IgD-negative memory B cell (primary cell): ENCODE data around the gene SF1. TPM values are rescaled to one million over a fixed set of nuclear protein-coding genes. Genes with fewer than 3 reads are reported as not detected.
A peak's percentile ranks its signal among the peaks of the same experiment; 100 is the strongest.

Experiments
- H3K27ac Mint-ChIP-seq, 3 donors: one replicate each; pipeline ENCODE4 v1.8.0; 2020 to 2022; ENCODE audit warnings: mild to moderate bottlenecking in 3 of 3, mixed read lengths in 3 of 3, moderate library complexity in 1 of 3
- H3K27me3 Mint-ChIP-seq: one replicate; pipeline ENCODE4 v1.8.0; 2021; ENCODE audit warnings: mixed read lengths
- H3K36me3 Mint-ChIP-seq: one replicate; pipeline ENCODE4 v1.8.0; 2020; ENCODE audit warnings: mild to moderate bottlenecking, mixed read lengths
- H3K4me1 Mint-ChIP-seq, 3 donors: one replicate each; pipeline ENCODE4 v1.8.0; 2020 to 2022; ENCODE audit warnings: mixed read lengths in 3 of 3, mild to moderate bottlenecking in 1 of 3
- H3K4me3 Mint-ChIP-seq, 4 donors: one replicate each; pipeline ENCODE4 v1.8.0; 2020 to 2022; ENCODE audit warnings: mild to moderate bottlenecking in 4 of 4, mixed read lengths in 4 of 4, moderate library complexity in 3 of 4
- H3K9me3 Mint-ChIP-seq, 3 donors: one replicate each; pipeline ENCODE4 v1.8.0; 2020 to 2021; ENCODE audit warnings: mixed read lengths in 3 of 3, mild to moderate bottlenecking in 1 of 3
- polyA plus RNA-seq: library from polyadenylated mRNA; unstranded; fragments of 300-500 nt; fragmentation: Illumina TruSeq; gene quantifications from one replicate; pipeline ENCODE4 v1.2.3, GENCODE V29; 2021

The SF1 gene
- polyA plus RNA-seq, 1 donor from 2014 or later: 170 TPM

DNA sequence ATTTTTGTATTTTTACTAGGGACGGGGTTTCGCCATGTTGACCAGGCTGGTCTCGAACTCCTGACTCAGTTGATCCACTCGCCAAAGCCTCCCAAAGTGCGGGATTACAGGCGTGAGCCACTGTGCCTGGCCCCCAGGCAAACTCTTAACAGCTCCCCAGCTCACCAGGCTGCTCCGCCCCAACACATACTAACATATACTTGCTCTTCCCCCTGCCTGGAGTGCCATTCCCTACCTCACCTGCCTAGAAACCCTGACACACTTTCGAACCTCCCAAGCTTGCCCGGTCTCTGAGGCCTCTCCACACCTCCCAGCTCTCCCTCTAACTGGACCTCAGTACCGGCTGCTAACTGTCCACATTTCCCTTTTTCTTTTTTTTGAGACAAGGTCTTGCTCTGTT lies 16.2 kb upstream of the SF1 start:
- H3K4me1 Mint-ChIP-seq: peaks cover 2 to 19% (median 15%) of the 10 kb centered on the region in 3 donors
- H3K4me3 Mint-ChIP-seq: peak overlapping the region in 1 of 4 donors; percentile 58
- peak overlapping the region in 1 of 3 donors; percentile 96 for H3K27ac Mint-ChIP-seq
- H3K27me3 Mint-ChIP-seq: no peaks in the 10 kb centered on the region
- H3K9me3 Mint-ChIP-seq: no peaks in the 10 kb centered on the region
- peaks cover 3% of the 10 kb centered on the region for H3K36me3 Mint-ChIP-seq

DNA sequence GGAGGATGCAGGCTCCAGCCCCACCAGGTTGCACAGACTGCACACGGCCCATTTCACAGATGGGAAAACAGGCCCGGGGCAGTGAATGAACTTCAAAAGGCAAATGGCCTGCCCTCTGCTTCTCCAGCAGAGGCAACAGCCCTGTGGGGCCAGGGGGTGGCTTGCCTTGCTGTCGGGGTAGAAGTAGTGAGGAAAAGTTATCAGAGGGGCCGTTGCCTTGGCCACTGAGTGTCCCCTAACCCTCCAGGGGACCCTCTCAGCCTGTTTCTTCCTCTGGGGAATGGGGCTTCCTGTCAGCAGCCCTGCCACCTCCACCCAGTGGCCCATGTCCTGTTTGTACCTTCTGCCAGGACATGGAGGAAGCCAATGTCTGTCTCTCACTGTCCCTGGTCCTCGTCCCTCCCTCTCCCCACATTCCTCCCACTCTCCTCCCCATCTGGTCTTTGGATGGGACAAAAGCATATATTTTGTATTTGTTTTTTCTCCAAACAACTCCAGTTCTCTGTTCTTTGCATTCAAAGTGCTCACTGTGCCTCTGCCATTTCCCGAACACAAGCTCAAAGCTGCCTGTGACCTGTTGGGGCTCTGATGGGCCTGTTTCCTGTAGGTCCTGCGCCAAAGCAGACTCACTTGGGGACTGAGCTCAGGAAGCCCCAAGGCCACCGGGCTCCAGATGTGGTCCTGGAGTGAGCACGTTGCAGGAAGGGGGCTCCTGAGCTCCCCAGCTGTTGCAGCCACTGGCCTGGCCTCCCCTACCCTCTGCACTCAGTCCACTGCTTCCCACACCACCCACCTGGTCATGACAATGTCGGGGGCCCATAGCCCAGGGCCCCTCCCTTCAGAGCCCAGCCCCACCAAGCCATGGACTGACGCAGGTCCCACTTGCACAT lies 15.2 kb upstream of the SF1 start:
- H3K4me1 Mint-ChIP-seq: peaks cover 0 to 14% (median 9%) of the 10 kb centered on the region in 3 donors
- H3K36me3 Mint-ChIP-seq: peaks cover 2% of the 10 kb centered on the region
- peak overlapping the region in 1 of 4 donors; percentile 79 for H3K4me3 Mint-ChIP-seq
- peak overlapping the region in 1 of 3 donors; percentile 96 for H3K27ac Mint-ChIP-seq
- H3K27me3 Mint-ChIP-seq: no peaks in the 10 kb centered on the region
- H3K9me3 Mint-ChIP-seq: no peaks in the 10 kb centered on the region

DNA sequence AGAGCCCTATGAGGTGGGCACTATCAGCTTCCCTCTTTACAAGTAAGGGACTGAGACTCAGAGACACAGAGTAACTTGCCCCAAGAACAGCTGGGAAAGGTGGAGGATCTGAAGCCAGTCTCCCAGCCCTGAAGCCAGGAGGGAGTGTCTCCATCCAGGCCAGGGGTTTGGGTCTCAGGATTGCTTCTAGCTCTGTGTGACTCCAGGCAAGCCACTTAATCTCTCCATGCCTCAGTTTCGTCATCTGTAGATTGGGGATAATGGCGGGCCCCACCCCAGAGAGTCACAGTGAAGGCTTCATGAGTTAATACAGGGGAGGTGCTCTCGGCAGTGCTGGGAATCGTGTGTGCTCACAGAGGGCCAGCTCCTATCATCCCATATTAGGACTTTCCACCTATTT lies 14.1 kb upstream of the SF1 start:
- Mint-ChIP-seq H3K27ac (peak overlapping the region in 1 of 3 donors; percentile 32), H3K9me3 (no peaks in the 10 kb centered on the region), H3K36me3 (peaks cover 2% of the 10 kb centered on the region), H3K4me1 (peaks cover 4 to 18% (median 17%) of the 10 kb centered on the region in 3 donors), H3K27me3 (no peaks in the 10 kb centered on the region), H3K4me3 (no peak overlapping the region)

DNA sequence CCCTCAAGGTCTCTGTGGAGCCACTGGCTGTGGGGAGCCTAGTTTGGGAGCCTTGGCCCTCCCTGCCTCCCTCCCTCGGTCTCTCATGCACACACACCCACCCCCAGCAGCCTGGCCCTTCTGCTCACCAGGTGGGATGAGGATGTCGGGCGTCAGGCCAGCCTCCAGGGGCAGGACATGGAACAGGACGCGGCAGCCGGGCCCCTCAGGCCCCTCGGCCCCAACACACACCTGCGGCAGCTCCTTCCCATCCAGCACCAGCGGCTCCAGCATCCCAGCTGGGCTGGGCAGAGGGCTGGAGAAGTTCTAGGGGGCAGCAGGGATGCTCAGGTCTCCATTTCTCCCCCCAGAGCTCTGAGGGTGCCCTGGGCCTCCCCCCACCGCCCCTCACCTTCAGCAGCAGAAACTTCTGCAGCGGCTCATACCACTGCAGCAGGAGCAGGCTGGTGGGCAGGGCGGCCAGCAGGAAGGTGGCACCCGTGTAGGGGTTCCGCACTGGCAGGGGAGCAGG lies 13.5 kb upstream of the SF1 start:
- H3K36me3 Mint-ChIP-seq: peaks cover 2% of the 10 kb centered on the region
- H3K27me3 Mint-ChIP-seq: no peaks in the 10 kb centered on the region
- H3K9me3 Mint-ChIP-seq: no peaks in the 10 kb centered on the region
- no peak overlapping the region for H3K27ac Mint-ChIP-seq
- H3K4me3 Mint-ChIP-seq: no peak overlapping the region
- peaks cover 5 to 18% (median 18%) of the 10 kb centered on the region in 3 donors for H3K4me1 Mint-ChIP-seq

DNA sequence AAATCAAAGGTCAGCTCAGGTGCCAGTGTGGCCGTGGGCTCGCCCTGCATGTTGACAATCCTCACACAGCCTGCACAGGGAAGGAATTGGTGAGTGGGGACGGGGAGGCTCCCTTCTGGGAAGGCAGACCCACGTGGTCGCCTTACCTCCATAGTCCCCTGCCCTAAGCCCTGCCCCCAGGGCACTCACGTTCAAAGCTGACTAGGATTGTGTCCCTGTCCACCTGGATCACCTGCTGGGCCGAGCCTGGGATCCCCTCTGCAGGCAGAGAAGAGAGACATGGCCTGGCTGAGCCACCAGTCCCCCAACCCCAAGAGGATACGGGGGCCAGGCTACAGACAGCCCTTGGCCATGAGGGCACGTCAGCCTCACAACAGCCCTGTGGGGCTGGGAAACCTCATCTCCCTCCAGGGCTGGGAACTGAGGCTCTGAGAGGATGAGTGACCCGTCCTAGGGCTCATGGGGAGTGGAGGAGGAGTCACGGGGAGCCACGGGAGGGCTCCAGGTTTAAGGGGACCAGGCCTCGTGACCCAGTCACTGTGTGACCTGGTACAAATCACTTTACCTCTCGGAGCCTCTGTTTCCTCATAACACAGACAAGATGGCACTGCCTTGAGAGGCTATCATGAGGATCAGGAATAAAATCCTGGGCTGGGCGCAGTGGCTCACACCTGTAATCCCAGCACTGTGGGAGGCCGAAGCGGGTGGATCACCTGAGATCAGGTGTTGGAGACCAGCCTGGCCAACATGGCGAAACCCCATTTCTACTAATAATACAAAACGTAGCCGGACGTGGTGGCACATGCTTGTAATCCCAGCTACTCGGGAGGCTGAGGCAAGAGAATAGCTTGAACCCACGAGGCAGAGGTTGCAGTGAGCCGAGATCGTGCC lies 12.1 kb upstream of the SF1 start:
- H3K4me1 Mint-ChIP-seq: peaks cover 5 to 18% (median 16%) of the 10 kb centered on the region in 3 donors
- no peaks in the 10 kb centered on the region for H3K9me3 Mint-ChIP-seq
- H3K27me3 Mint-ChIP-seq: no peaks in the 10 kb centered on the region
- peak overlapping the region in 1 of 3 donors; percentile 35 for H3K27ac Mint-ChIP-seq
- H3K36me3 Mint-ChIP-seq: peaks cover 2% of the 10 kb centered on the region
- H3K4me3 Mint-ChIP-seq: no peak overlapping the region

DNA sequence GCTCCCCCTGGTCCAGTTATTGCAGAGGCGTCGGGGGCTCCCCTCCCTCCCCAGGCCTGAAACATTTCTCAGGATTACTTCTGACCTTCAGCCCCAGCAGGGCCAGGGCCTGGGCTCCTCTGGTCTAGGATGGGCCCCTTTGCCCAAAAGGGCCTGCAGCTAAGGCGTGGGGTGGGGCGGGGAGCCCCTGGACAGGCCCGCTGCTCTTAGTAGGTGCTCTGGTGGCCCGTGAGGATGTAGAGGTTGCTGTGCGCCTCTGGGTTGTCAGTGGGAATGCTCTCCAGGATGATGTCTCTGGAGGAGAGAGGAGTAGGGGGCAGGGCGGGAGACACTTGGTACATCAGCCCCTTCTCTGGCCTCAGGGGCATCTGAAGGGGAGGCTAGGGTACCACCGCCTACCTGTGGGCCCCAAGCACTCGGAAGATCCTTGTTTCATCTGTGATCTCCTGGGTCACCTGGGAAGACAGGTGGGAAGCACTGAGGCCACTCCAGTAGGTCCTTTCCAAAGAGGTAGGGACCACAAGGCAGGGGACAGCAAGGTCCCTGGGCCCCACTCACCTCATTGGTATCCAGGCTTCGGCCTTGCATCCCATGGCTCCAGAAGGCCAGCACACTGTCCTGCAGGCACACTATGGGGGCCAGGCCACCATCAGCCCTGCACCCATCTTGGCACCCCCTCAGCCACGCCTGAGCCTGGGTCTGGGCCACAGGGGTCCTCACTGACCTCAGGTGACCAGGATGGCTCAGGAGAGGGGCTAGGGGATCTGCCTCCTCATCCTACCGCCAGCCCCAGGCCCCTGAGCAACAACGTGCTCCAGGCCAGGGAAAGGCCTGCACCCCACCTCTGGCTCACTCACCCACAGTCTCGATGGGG lies 11.2 kb upstream of the SF1 start:
- Mint-ChIP-seq H3K4me1 (peaks cover 9 to 22% (median 15%) of the 10 kb centered on the region in 3 donors), H3K27me3 (no peaks in the 10 kb centered on the region), H3K4me3 (no peak overlapping the region), H3K36me3 (peaks cover 1% of the 10 kb centered on the region), H3K27ac (peak overlapping the region in 2 of 3 donors; percentile 35 to 71), H3K9me3 (no peaks in the 10 kb centered on the region)

DNA sequence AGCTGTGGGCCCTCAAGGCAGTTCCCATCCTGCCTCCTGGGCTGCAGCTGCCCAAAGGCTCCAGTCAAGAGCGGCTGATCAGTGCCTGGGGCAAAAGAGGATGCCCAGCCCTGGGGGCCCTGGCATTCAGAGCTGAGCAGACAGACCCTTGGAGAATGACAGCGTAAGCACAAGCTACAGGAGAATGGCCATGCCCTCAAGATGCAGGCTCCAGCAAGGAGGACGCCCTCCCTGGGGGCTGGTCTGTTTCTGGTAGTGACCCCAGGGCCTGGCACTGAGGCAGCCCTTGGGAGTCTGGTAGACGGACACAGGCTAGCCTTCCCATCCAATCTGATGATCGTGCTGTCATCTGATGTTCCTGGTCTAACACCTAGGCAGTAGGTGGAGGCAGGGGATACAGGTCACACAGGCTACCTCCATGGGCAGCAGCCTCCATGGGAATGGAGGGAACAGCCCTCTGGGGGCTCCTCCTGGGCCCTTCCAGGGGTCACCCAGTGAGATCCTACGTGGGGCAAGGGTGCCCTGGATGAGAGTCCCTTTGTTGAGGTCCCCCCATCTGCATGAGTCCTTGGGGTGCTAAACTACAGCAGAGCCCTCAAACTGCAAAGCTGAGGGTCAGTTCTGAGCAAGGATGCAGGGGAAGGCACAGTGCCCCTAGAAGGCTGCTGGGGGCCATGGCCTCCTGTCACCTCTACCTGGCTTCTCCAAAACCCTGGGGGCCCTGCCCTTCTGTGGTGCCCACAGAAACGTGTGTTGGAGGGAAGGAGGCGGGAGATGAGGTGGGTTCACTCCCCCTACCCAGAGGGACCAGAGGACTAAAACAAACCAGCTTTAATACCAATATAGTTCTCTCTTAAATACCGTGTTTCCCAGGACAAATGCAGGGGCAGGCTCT lies 10.2 kb upstream of the SF1 start:
- Mint-ChIP-seq H3K4me3 (no peak overlapping the region), H3K9me3 (no peaks in the 10 kb centered on the region), H3K27ac (peak overlapping the region in 1 of 3 donors; percentile 71), H3K4me1 (peaks cover 9 to 17% (median 10%) of the 10 kb centered on the region in 3 donors), H3K36me3 (no peaks in the 10 kb centered on the region), H3K27me3 (no peaks in the 10 kb centered on the region)

DNA sequence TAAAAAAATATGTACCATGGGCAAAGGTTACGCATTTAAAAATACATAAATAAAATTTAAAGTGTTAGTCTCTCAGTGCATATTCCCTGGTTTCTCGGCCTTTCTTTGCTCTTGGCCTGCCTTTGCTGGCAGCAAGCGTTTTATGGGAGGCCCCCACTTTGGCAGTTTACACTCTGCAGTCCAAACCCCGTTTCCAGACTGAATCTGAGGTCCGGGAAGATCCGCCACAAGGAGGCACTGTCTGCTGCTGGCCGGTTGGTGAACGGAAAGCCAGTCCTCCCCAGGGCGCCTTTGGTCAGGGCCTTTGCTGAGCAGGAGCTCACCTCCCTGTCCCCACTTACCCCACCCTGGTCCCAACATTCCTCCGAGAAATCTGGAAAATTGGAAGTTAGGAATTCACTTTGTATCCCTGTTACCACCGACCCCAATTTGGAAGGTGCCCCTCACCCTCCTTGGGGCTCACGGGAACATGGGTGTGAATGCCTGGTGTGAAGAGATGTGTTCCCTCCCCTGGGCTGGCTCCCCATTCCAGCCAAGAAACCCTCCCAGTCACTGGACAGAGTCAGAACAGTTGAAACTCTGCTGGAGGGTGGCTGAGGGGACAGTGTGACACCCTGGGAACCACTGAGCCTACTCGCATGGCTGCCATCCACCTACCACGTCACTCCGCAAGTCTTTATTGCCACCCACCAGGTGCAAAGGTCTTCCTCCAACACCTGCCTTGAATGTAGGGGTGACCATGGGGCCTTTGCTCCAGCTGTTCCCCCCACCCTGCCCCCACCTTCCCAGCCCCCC lies 9.4 kb upstream of the SF1 start:
- Mint-ChIP-seq H3K27ac (peak overlapping the region; percentile 73 to 93 (median 85)), H3K4me1 (peaks cover 12 to 19% (median 14%) of the 10 kb centered on the region in 3 donors), H3K36me3 (no peaks in the 10 kb centered on the region), H3K9me3 (no peaks in the 10 kb centered on the region), H3K4me3 (peak overlapping the region in 1 of 4 donors; percentile 61), H3K27me3 (no peaks in the 10 kb centered on the region)

DNA sequence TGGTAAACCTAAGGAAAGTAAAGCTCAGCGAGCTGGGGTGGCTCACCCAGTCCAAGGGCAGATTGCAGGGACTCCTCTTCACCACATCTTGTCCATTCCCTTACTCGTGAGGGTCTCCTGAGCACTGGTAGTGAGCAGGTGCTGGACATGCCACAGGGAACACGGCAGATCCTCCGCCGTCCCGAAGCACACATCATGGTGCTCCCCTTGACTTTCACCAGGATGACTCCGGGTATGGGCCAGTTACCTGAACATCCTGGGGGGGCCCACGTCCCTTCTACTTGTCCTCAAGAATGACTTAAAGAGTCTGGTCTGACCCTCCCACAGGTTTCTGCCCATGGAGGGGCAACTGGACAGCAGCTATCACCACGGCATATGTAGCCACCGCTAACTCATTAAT lies 8.0 kb upstream of the SF1 start:
- peaks cover 20 to 25% (median 21%) of the 10 kb centered on the region in 3 donors for H3K4me1 Mint-ChIP-seq
- no peaks in the 10 kb centered on the region for H3K27me3 Mint-ChIP-seq
- no peaks in the 10 kb centered on the region for H3K9me3 Mint-ChIP-seq
- H3K36me3 Mint-ChIP-seq: no peaks in the 10 kb centered on the region
- peak overlapping the region in 1 of 3 donors; percentile 34 for H3K27ac Mint-ChIP-seq
- H3K4me3 Mint-ChIP-seq: no peak overlapping the region

DNA sequence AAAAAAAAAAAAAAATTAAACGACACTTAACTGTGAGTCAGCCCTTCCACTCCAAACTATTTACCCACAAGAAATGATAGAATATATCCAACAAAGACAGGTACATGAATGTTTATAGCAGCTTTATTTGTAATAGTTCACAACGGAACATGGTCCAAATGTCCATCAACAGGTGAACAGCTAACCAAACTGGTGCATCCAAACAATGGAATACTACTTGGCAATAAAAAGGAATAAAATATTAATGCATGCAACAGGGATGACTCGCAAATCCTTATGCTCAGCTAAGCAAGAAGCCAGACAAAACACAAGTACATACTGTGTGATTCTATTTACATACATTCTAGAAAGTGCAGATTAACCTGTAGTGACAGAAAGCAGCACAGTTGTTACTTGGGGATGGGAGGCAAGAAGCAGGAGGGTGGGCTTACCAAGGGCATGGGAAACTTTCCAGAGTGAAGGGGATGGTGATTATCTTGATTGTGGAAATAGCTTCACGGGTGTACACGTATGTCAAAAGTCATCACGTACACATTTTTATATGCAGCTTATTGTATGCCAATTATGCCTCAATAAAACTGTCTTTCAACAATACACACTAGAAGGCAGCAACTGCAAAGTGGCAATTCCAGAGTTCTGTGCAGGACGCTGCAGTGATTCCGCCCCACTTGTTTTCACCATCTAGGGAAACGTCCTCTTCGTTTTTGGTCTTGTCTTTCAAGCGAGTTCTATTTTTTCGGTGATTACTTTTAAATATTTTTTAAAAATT lies 6.7 kb upstream of the SF1 start:
- H3K4me3 Mint-ChIP-seq: peak overlapping the region in 1 of 4 donors; percentile 84
- H3K36me3 Mint-ChIP-seq: no peaks in the 10 kb centered on the region
- peak overlapping the region in 1 of 3 donors; percentile 23 for H3K27ac Mint-ChIP-seq
- H3K27me3 Mint-ChIP-seq: no peaks in the 10 kb centered on the region
- H3K4me1 Mint-ChIP-seq: peaks cover 21 to 35% (median 27%) of the 10 kb centered on the region in 3 donors
- no peaks in the 10 kb centered on the region for H3K9me3 Mint-ChIP-seq

DNA sequence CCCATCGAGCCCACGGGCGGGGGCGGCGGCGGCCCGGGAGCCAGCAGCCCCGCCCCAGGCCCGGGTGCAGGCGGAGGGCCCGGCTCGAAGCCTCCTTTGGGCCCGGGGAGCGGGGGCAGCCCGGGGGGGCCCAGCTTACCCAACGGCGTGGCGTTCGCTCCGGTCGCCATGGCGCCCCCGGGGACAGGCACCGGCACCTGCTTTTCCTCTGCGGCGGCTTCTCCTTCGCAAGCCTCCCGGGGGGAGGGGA lies 194 bp downstream of the SF1 start:
- Mint-ChIP-seq H3K9me3 (no peaks in the 10 kb centered on the region), H3K4me3 (peak overlapping the region; percentile 83 to 97 (median 90)), H3K36me3 (peaks cover 4% of the 10 kb centered on the region), H3K4me1 (peaks cover 46 to 59% (median 50%) of the 10 kb centered on the region in 3 donors), H3K27ac (peak overlapping the region; percentile 98 to 100 (median 99)), H3K27me3 (no peaks in the 10 kb centered on the region)

DNA sequence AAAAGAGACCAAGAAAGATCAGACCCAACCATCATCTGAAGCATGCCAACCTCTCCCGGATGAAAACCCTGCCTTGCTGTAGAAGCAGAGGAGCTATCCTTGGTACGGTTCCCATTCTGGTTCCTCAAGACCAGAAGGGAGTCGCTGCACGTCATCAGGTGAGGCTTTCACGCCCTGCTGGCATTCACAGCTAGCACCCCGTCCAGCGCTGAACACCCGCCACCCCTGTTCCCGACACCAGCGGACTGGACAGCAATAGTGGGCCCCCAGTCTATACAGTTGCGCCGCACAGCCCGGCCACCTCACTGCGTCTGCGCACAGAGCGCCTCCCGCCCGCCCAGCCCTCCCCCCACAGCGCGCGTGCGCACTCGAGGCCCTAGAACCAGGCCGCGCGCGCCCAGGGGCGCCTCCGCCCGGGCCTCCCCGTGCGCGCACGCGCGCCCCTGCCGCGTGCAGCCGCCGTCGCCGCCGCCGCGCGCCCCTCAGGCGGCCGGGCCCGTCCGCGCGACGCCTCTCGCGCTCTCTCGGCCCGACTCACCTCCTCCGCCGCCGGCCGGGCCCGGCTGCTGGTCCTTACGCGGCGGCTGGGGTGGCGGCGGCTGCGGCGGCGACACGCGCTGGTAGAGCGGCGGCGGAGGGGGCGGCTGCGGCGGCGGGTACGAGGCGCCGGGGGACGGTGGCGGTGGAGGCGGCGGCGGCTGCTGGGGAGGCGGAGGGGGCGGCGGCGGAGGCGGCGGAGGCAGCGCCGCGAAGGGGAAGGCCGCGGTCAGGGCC lies 706 bp downstream of the SF1 start:
- Mint-ChIP-seq H3K4me3 (peak overlapping the region; percentile 93 to 97 (median 96)), H3K9me3 (no peaks in the 10 kb centered on the region), H3K27me3 (no peaks in the 10 kb centered on the region), H3K36me3 (peaks cover 4% of the 10 kb centered on the region), H3K4me1 (peaks cover 42 to 61% (median 51%) of the 10 kb centered on the region in 3 donors), H3K27ac (peak overlapping the region; percentile 92 to 98 (median 93))
